Right atrium auricular region (tissue), 2 donors: ENCODE measurements around the gene MGMT. TPM values are rescaled to one million over a fixed set of nuclear protein-coding genes. Genes with fewer than 3 reads are reported as not detected.

Experiments used
- DNase-seq: peaks from one replicate; pipeline ENCODE4 v3.0.0-alpha.2; 2019; ENCODE audit warnings: low spot score
- H3K27ac ChIP-seq, 2 donors: fragments of 200-600 bp; sonication (generic); 1 replicate in 1 of 2; 2 replicates in 1 of 2; pipeline ENCODE4 v1.5.1; 2016 to 2019
- H3K27me3 ChIP-seq, 2 donors: fragments of 200-600 bp; sonication (generic); one replicate each; pipeline versions ENCODE4 v1.5.1 to v1.6.0; 2017 to 2019
- H3K36me3 ChIP-seq: fragments of 200-600 bp; sonication (generic); one replicate; pipeline ENCODE4 v1.5.1; 2016
- H3K4me1 ChIP-seq, 2 donors: fragments of 200-600 bp; sonication (generic); one replicate each; pipeline versions ENCODE4 v1.5.1 to v1.6.0; 2017 to 2019
- H3K4me3 ChIP-seq, 2 donors: fragments of 200-600 bp; sonication (generic); 1 replicate in 1 of 2; 2 replicates in 1 of 2; pipeline ENCODE4 v1.5.1; 2017 to 2019; ENCODE audit warnings: mild to moderate bottlenecking in 1 of 2, moderate library complexity in 1 of 2
- H3K9me3 ChIP-seq, 2 donors: fragments of 200-600 bp; sonication (generic); one replicate each; pipeline ENCODE4 v1.5.1; 2019
- total RNA-seq, 2 donors: library from RNA; depleted of rRNA; stranded (reverse); fragments of >200 nt; gene quantifications; one replicate each; pipeline ENCODE4 v1.1.0, GENCODE V29; 2016
- TF ChIP-seq, protein P1 (sequence below), 2 donors: fragments of 200-600 bp; sonication (generic); IDR thresholded peaks; one replicate each; pipeline ENCODE4 v1.5.1; 2019; ENCODE audit warnings: antibody characterized with exemption in 2 of 2

Gene MGMT
- total RNA-seq, 2 donors from 2014 or later: 18.2 to 19.2 TPM

DNA sequence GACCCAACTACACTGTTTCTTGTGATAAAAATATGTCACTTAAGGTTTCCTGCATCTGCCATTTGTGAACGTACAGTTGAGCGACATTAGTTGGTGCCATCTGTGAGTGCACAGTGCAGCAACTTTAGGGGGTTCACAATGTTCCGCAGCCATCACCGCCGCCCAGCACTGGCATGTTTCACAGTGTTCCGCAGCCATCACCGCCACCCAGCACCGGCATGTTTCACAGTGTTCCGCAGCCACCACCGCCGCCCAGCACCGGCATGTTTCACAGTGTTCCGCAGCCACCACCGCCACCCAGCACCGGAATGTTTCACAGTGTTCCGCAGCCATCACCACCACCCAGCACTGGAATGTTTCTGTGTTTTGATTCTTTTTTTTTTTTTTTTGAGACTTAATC lies 83.0 kb downstream of the MGMT start:
- H3K4me3 ChIP-seq: no peak overlapping the region
- H3K4me1 ChIP-seq: peaks cover 0 to 7% of the 10 kb centered on the region in 2 donors
- no peaks in the 10 kb centered on the region for H3K9me3 ChIP-seq
- no peaks in the 10 kb centered on the region for H3K36me3 ChIP-seq
- TF ChIP-seq, protein P1, sequence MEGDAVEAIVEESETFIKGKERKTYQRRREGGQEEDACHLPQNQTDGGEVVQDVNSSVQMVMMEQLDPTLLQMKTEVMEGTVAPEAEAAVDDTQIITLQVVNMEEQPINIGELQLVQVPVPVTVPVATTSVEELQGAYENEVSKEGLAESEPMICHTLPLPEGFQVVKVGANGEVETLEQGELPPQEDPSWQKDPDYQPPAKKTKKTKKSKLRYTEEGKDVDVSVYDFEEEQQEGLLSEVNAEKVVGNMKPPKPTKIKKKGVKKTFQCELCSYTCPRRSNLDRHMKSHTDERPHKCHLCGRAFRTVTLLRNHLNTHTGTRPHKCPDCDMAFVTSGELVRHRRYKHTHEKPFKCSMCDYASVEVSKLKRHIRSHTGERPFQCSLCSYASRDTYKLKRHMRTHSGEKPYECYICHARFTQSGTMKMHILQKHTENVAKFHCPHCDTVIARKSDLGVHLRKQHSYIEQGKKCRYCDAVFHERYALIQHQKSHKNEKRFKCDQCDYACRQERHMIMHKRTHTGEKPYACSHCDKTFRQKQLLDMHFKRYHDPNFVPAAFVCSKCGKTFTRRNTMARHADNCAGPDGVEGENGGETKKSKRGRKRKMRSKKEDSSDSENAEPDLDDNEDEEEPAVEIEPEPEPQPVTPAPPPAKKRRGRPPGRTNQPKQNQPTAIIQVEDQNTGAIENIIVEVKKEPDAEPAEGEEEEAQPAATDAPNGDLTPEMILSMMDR (IDR thresholded peaks at IDR 0.05): no peak
- H3K27me3 ChIP-seq: no peaks in the 10 kb centered on the region
- no peak for DNase-seq
- H3K27ac ChIP-seq: no peak overlapping the region

DNA sequence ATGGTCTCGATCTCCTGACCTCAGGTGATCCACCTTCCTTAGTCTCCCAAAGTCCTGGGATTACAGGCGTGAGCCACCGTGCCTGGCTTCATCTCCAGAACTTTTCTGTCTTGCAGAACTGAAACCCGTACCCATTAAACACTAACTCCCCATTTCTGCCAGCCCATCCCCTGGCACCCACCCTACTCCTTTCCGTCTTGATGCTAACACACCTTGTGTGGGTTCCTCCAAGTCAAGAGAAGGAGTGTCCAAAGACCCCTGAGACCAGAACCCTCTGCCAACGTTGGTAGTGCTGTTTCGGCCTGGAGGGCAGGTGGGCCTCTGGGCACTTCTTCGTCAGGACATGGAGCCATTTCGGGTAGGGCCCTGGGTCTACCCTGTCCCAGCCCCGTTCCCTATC lies 83.6 kb downstream of the MGMT start:
- Histone ChIP-seq H3K9me3 (no peaks in the 10 kb centered on the region), H3K36me3 (no peaks in the 10 kb centered on the region), H3K4me3 (no peak overlapping the region), H3K4me1 (peaks cover 0 to 7% of the 10 kb centered on the region in 2 donors), H3K27ac (no peak overlapping the region), H3K27me3 (no peaks in the 10 kb centered on the region)
- DNase-seq: no peak
- TF ChIP-seq, protein P1 (IDR thresholded peaks at IDR 0.05): no peak

DNA sequence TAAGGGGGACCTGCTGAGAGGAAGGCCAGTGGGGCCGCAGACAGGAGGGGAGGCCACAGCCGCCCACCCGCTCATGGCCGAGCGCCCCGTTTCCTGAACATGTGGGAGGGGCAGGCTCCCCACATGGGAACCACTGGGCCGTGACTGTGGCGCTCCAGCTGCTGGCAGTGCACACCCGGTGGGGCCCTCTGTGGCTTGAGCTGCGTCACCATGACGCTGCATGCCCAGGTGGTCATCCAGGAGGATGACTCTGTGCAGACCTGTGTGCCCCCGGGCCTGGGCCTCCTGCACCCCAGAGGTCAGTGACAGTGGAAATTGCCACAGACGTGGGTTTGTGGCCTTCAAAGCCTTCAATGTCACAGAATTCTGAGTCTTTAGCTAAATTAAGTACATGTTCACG lies 85.1 kb downstream of the MGMT start:
- Histone ChIP-seq H3K4me3 (no peak overlapping the region), H3K36me3 (no peaks in the 10 kb centered on the region), H3K9me3 (no peaks in the 10 kb centered on the region), H3K4me1 (peaks cover 0 to 6% of the 10 kb centered on the region in 2 donors), H3K27me3 (no peaks in the 10 kb centered on the region), H3K27ac (no peak overlapping the region)
- peak; percentile 18 for DNase-seq
- TF ChIP-seq, protein P1 (IDR thresholded peaks at IDR 0.05): no peak

DNA sequence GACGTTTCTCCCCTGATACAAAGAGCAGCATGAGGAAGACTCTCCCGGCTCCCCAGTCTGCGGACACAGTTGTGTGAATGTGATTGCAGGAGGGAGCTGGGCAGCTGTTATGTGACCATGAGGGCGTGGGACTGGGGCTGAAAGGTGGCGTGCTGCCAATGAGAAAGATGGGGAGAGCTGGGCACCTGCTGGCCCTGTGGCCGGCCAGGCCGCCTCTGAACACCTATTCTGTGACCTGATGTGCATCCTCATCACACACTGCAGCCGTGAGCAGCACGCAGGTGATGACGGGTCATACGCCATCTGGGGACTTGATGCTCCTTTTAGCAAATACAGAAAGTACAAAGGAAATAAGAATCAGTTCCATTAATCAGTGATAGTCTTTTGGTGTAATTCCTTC lies 86.9 kb downstream of the MGMT start:
- Histone ChIP-seq H3K36me3 (no peaks in the 10 kb centered on the region), H3K4me1 (no peaks in the 10 kb centered on the region), H3K4me3 (no peak overlapping the region), H3K27me3 (no peaks in the 10 kb centered on the region), H3K9me3 (no peaks in the 10 kb centered on the region), H3K27ac (no peak overlapping the region)
- DNase-seq: peak; percentile 13
- TF ChIP-seq, protein P1 (IDR thresholded peaks at IDR 0.05): no peak

DNA sequence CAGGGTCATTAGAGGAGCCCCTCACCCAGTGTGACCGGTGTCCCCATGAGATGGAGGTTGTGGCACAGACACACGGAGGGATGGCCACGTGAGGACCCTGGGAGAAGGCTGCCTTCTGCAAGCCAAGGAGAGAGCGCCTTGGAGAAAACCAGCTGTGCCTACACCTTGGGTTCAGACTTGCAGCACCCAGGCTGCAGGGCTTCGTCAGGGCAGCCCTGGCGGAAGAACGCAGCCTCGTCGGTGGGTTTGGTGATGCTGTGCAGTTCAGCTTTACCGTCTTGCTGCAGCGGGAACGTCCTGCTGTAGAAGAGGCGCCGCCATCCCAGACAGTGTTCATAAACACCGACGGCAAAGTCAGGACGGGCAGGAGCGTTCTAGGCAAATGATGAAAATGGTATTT lies 89.3 kb downstream of the MGMT start:
- no peaks in the 10 kb centered on the region for H3K9me3 ChIP-seq
- DNase-seq: peak; percentile 50
- no peak overlapping the region for H3K4me3 ChIP-seq
- no peaks in the 10 kb centered on the region for H3K27me3 ChIP-seq
- H3K27ac ChIP-seq: no peak overlapping the region
- TF ChIP-seq, protein P1 (IDR thresholded peaks at IDR 0.05): no peak
- no peaks in the 10 kb centered on the region for H3K4me1 ChIP-seq
- no peaks in the 10 kb centered on the region for H3K36me3 ChIP-seq

DNA sequence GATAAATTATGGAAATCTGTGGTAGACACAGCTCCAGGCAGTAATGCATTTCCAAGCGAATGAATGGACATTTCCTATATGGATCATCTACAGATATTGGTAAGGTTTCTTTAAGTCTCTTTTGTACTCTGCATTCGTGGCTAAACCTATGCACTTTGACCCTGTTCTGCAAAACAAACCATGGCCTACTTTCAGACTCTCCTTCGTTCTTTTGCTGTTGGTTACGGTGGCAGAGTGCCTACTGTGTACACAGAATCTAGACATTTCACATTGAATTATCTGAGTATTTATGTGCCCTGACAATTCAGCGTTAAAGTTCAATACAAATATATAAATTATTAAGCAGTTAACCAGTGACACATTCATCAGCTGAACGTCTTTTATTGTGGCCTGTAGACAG lies 93.3 kb downstream of the MGMT start:
- no peaks in the 10 kb centered on the region for H3K4me1 ChIP-seq
- TF ChIP-seq, protein P1 (IDR thresholded peaks at IDR 0.05): no peak
- H3K27me3 ChIP-seq: no peaks in the 10 kb centered on the region
- no peak overlapping the region for H3K4me3 ChIP-seq
- DNase-seq: peak; percentile 2
- H3K36me3 ChIP-seq: no peaks in the 10 kb centered on the region
- H3K27ac ChIP-seq: no peak overlapping the region
- no peaks in the 10 kb centered on the region for H3K9me3 ChIP-seq
